Prostate gland (tissue), 2 donors: ENCODE results near the gene NHS.

Experiments
- POLR2A ChIP-seq: fragments of 450-650 bp; IDR thresholded peaks from one replicate; pipeline ENCODE4 v1.6.1; 2016; ENCODE audit warnings: antibody characterized with exemption, mild to moderate bottlenecking
- TF ChIP-seq, protein P1 (sequence below), 4 experiments: fragments of 200-600 bp in 2 of 4; fragments of 450-650 bp in 2 of 4; sonication (generic) in 2 of 4; IDR thresholded peaks; 1 replicate in 3 of 4; 2 replicates in 1 of 4; pipeline ENCODE4 v1.5.1; 2016 to 2019; ENCODE audit warnings: antibody characterized with exemption in 4 of 4, mild to moderate bottlenecking in 2 of 4, moderate library complexity in 2 of 4

GRCh38 chrX:17655211-17656034 is 280.4 kb downstream of the NHS start:
- TF ChIP-seq, protein P1, sequence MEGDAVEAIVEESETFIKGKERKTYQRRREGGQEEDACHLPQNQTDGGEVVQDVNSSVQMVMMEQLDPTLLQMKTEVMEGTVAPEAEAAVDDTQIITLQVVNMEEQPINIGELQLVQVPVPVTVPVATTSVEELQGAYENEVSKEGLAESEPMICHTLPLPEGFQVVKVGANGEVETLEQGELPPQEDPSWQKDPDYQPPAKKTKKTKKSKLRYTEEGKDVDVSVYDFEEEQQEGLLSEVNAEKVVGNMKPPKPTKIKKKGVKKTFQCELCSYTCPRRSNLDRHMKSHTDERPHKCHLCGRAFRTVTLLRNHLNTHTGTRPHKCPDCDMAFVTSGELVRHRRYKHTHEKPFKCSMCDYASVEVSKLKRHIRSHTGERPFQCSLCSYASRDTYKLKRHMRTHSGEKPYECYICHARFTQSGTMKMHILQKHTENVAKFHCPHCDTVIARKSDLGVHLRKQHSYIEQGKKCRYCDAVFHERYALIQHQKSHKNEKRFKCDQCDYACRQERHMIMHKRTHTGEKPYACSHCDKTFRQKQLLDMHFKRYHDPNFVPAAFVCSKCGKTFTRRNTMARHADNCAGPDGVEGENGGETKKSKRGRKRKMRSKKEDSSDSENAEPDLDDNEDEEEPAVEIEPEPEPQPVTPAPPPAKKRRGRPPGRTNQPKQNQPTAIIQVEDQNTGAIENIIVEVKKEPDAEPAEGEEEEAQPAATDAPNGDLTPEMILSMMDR (IDR thresholded peaks at IDR 0.05): no peak
- no peak for TF ChIP-seq POLR2A
